HG02759 (cell line): ENCODE measurements around the gene ZNF865.

ENCODE experiments used
- ATAC-seq: cut with Tn5 transposase; IDR thresholded peaks from one replicate; pipeline ENCODE4 v1.9.1; 2021; ENCODE audit warnings: mild to moderate bottlenecking, moderate library complexity; ENCODE audit not compliant: unreplicated experiment

ZNF865 gene

GRCh38 chr19:55586976-55587668, 18.3 kb upstream of the ZNF865 start:
- peak; percentile 90 for ATAC-seq

- no peak for ATAC-seq
Observed at GRCh38 chr19:55588738-55589137, 16.7 kb upstream of the ZNF865 start.

GRCh38 chr19:55590109-55590508, 15.3 kb upstream of the ZNF865 start:
- no peak for ATAC-seq

- no peak for ATAC-seq
Observed at GRCh38 chr19:55590617-55591016, 14.8 kb upstream of the ZNF865 start.

- ATAC-seq = no peak
Observed at GRCh38 chr19:55591555-55591954, 13.9 kb upstream of the ZNF865 start.

- no peak for ATAC-seq
Observed at GRCh38 chr19:55592391-55593090, 12.9 kb upstream of the ZNF865 start.

- ATAC-seq = no peak
Observed at GRCh38 chr19:55593096-55593772, 12.2 kb upstream of the ZNF865 start.

- ATAC-seq = no peak
Observed at GRCh38 chr19:55594996-55595545, 10.4 kb upstream of the ZNF865 start.

GRCh38 chr19:55596304-55596703, 9.1 kb upstream of the ZNF865 start:
- ATAC-seq = no peak

- no peak for ATAC-seq
Observed at GRCh38 chr19:55597501-55597921, 7.9 kb upstream of the ZNF865 start.

- no peak for ATAC-seq
Observed at GRCh38 chr19:55598034-55598433, 7.4 kb upstream of the ZNF865 start.

- ATAC-seq = peak; percentile 54
Observed at GRCh38 chr19:55598719-55599467, 6.6 kb upstream of the ZNF865 start.

- peak; percentile 55 for ATAC-seq
Observed at GRCh38 chr19:55599468-55599841, 6.0 kb upstream of the ZNF865 start, which contains the start of gene FIZ1. FIZ1 (minus strand) TSS chr19:55599517; CDS start chr19:55597865, 1,652 bp downstream.

- ATAC-seq = peak; percentile 50
Observed at GRCh38 chr19:55599842-55600661, 5.4 kb upstream of the ZNF865 start, which contains the start of gene ZNF524. ZNF524 (plus strand) TSS chr19:55600288; CDS start chr19:55602113, 1,825 bp downstream.

GRCh38 chr19:55600662-55601028, 4.8 kb upstream of the ZNF865 start:
- ATAC-seq = no peak

GRCh38 chr19:55601084-55601483, 4.4 kb upstream of the ZNF865 start:
- ATAC-seq = no peak

- ATAC-seq = no peak
Observed at GRCh38 chr19:55602104-55603001, 3.1 kb upstream of the ZNF865 start.

- no peak for ATAC-seq
Observed at GRCh38 chr19:55603115-55603514, 2.3 kb upstream of the ZNF865 start.
